Mammary epithelial cell (primary cell): ENCODE measurements around the gene PCSK7.

Experiments
- CTCF ChIP-seq, 2 donors: IDR thresholded peaks in 1 of 2; conservative IDR thresholded peaks in 1 of 2; 2 replicates each; pipeline ENCODE4 v1.5.1; 2011 to 2012; ENCODE audit warnings: inconsistent platforms in 2 of 2, low read length in 2 of 2, mild to moderate bottlenecking in 2 of 2, control low read depth in 1 of 2, low read depth in 1 of 2; ENCODE audit not compliant: insufficient read depth in 1 of 2; ENCODE audit errors: extremely low read depth in 1 of 2
- EZH2 ChIP-seq: IDR thresholded peaks from 2 replicates; pipeline ENCODE4 v1.6.1; 2012; ENCODE audit warnings: low read length, inconsistent platforms, borderline replicate concordance

DNA sequence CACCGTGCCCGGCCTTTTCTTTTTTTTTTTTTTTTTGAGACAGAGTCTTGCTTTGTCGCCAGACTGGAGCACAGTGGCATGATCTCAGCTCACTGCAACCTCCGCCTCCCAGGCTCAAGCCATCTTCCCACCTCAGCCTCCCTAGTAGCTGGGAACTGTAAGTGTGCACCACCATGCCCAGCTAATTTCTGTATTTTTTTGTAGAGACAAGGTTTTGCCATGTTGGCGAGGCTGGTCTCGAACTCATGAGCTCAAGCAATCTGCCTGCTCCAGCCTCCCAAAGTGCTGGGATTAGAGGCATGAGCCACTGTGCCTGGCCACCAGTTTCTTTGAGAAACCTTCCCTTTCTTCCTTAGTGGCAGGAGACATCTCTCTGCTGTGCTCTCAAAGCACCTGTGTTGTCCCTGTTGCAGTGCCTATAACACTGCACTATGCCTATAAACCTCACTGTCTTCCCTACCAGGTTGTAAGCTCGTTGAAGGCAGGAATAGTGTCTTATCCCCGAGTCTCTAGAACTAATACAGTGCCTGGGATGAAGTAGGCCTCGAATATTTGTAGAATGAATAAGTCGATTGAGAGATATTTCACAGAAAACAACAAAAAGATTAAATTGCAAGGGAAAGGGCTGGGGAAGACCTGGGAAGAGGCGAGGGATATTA, 19.0 kb downstream of the PCSK7 start:
- TF ChIP-seq CTCF (conservative IDR thresholded peaks at IDR 0.05 in 1 of 2, IDR thresholded peaks at IDR 0.05 in 1 of 2; ENCODE audit: extremely low read depth in 1 of 2, insufficient read depth in 1 of 2, low read depth in 1 of 2, low read length in 2 of 2) (no peak), EZH2 (no peak)
